Measurements from ENCODE around the gene PABPN1L. TPM values are rescaled to one million over a fixed set of nuclear protein-coding genes. Genes with fewer than 3 reads are reported as not detected.

The PABPN1L gene
- total and polyA plus RNA-seq, 2 of the 8 experiments (the other 6 are each of a cell fraction or from before 2014, with no cell fraction given), result not detected

DNA sequence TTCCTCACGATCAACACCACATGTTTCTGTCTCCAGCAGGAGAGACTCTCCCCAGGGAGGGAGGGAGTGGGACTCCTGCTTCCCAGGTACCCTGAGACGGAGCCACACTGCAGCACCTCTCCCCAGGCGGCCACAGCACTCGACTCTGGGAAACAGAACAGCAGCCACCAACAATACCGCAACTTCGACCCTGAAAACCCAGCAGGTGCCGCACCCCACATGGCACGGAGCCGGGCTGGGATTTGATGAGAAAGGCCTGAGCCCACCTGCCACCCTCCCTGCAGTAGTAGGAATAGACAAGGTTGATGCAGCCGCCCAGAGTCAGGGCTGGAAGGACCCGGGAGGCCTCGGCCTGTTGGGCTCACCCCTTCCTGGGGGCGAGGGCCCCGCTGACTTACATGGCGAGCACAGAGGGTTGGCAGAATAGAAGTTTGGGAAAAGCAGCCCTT is 24.1 kb downstream of the PABPN1L start (continued):
- TF ChIP-seq, protein P1, sequence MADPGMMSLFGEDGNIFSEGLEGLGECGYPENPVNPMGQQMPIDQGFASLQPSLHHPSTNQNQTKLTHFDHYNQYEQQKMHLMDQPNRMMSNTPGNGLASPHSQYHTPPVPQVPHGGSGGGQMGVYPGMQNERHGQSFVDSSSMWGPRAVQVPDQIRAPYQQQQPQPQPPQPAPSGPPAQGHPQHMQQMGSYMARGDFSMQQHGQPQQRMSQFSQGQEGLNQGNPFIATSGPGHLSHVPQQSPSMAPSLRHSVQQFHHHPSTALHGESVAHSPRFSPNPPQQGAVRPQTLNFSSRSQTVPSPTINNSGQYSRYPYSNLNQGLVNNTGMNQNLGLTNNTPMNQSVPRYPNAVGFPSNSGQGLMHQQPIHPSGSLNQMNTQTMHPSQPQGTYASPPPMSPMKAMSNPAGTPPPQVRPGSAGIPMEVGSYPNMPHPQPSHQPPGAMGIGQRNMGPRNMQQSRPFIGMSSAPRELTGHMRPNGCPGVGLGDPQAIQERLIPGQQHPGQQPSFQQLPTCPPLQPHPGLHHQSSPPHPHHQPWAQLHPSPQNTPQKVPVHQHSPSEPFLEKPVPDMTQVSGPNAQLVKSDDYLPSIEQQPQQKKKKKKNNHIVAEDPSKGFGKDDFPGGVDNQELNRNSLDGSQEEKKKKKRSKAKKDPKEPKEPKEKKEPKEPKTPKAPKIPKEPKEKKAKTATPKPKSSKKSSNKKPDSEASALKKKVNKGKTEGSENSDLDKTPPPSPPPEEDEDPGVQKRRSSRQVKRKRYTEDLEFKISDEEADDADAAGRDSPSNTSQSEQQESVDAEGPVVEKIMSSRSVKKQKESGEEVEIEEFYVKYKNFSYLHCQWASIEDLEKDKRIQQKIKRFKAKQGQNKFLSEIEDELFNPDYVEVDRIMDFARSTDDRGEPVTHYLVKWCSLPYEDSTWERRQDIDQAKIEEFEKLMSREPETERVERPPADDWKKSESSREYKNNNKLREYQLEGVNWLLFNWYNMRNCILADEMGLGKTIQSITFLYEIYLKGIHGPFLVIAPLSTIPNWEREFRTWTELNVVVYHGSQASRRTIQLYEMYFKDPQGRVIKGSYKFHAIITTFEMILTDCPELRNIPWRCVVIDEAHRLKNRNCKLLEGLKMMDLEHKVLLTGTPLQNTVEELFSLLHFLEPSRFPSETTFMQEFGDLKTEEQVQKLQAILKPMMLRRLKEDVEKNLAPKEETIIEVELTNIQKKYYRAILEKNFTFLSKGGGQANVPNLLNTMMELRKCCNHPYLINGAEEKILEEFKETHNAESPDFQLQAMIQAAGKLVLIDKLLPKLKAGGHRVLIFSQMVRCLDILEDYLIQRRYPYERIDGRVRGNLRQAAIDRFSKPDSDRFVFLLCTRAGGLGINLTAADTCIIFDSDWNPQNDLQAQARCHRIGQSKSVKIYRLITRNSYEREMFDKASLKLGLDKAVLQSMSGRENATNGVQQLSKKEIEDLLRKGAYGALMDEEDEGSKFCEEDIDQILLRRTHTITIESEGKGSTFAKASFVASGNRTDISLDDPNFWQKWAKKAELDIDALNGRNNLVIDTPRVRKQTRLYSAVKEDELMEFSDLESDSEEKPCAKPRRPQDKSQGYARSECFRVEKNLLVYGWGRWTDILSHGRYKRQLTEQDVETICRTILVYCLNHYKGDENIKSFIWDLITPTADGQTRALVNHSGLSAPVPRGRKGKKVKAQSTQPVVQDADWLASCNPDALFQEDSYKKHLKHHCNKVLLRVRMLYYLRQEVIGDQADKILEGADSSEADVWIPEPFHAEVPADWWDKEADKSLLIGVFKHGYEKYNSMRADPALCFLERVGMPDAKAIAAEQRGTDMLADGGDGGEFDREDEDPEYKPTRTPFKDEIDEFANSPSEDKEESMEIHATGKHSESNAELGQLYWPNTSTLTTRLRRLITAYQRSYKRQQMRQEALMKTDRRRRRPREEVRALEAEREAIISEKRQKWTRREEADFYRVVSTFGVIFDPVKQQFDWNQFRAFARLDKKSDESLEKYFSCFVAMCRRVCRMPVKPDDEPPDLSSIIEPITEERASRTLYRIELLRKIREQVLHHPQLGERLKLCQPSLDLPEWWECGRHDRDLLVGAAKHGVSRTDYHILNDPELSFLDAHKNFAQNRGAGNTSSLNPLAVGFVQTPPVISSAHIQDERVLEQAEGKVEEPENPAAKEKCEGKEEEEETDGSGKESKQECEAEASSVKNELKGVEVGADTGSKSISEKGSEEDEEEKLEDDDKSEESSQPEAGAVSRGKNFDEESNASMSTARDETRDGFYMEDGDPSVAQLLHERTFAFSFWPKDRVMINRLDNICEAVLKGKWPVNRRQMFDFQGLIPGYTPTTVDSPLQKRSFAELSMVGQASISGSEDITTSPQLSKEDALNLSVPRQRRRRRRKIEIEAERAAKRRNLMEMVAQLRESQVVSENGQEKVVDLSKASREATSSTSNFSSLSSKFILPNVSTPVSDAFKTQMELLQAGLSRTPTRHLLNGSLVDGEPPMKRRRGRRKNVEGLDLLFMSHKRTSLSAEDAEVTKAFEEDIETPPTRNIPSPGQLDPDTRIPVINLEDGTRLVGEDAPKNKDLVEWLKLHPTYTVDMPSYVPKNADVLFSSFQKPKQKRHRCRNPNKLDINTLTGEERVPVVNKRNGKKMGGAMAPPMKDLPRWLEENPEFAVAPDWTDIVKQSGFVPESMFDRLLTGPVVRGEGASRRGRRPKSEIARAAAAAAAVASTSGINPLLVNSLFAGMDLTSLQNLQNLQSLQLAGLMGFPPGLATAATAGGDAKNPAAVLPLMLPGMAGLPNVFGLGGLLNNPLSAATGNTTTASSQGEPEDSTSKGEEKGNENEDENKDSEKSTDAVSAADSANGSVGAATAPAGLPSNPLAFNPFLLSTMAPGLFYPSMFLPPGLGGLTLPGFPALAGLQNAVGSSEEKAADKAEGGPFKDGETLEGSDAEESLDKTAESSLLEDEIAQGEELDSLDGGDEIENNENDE (IDR thresholded peaks at IDR 0.05; ENCODE audit: insufficient replicate concordance, low read length), result no peak
- TF ChIP-seq KDM4A (IDR thresholded peaks at IDR 0.05; ENCODE audit: low read depth, low read length, severe bottlenecking), result no peak
- no peak for TF ChIP-seq SP4 (IDR thresholded peaks at IDR 0.05; ENCODE audit: low read length)
- no peak for TF ChIP-seq SAP30 (IDR thresholded peaks at IDR 0.05; ENCODE audit: insufficient read depth, insufficient replicate concordance, low read length)
- no peak for TF ChIP-seq PHF8 (conservative IDR thresholded peaks at IDR 0.05; ENCODE audit: low read depth, low read length)
- no peak for TF ChIP-seq RAD21 (IDR thresholded peaks at IDR 0.05 in 1 of 2, conservative IDR thresholded peaks at IDR 0.05 in 1 of 2; ENCODE audit: low read depth in 2 of 2, low read length in 2 of 2)

All from H1 (cell line).